HCT116 (cell line): Measurements from ENCODE around the gene HES6.

Experiments used
- RAD21 ChIP-seq: IDR thresholded peaks from 2 replicates; pipeline ENCODE4 v1.6.1; 2012; ENCODE audit warnings: low read depth, mild to moderate bottlenecking
- SP1 ChIP-seq: IDR thresholded peaks from 2 replicates; pipeline ENCODE4 v1.6.1; 2012; ENCODE audit warnings: low read depth
- TF ChIP-seq, protein P1 (sequence below), 3 experiments: fragments of 200-600 bp in 1 of 3; sonication (generic) in 1 of 3; IDR thresholded peaks in 2 of 3; conservative IDR thresholded peaks in 1 of 3; 2 replicates each; pipeline ENCODE4 v1.5.1; 2012 to 2017; ENCODE audit warnings: low read depth in 2 of 3, low read length in 2 of 3, antibody characterized with exemption in 1 of 3, borderline replicate concordance in 1 of 3, control low read depth in 1 of 3, mild to moderate bottlenecking in 1 of 3, mixed read lengths in 1 of 3, mixed run types in 1 of 3, moderate library complexity in 1 of 3; ENCODE audit not compliant: insufficient read depth in 1 of 3
- TF ChIP-seq, protein P2 (sequence below): IDR thresholded peaks from 2 replicates; pipeline ENCODE4 v1.6.1; 2011; ENCODE audit warnings: mild to moderate bottlenecking, low read length, moderate library complexity; ENCODE audit not compliant: insufficient replicate concordance; ENCODE audit errors: extremely low read depth
- TF ChIP-seq, protein P3 (sequence below): IDR thresholded peaks from 2 replicates; pipeline ENCODE4 v1.6.1; 2012

DNA sequence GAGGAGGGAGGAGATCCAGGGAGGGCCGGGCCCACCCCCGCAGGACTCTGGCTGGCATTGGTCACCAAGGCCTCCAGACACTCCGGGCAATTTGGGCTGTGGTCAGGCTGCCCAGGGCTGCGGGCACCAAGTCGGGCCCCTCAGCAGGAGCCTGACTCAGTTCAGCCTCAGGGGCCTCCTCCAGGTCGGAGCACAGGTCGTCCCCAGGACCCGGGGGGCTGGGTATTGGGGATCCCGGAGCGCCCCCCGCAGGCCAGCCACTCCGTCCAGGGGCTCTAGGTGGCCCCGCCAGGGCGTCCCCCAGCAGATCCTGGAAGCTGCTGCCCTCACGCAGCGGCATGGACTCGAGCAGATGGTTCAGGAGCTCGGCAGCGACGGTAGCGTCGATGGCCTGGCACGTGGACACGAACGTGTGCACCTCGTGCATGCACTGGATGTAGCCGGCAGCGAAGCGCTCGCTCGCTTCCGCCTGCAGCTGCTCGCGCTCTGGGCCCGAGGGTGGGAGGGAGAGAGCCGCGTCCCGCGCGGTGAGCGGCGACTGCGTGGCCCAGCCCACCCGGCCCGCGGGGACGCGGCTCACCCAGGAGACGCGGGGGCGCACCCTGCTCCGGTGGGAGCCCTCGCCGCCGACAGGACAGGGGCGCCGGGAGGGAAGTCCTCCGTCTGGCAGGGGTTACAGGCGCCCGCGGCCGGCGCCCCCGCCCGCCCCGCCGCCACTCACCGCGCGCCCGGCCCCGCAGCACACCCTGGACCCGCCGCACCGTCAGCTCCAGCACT is 884 bp downstream of the HES6 start:
- TF ChIP-seq, protein P1, sequence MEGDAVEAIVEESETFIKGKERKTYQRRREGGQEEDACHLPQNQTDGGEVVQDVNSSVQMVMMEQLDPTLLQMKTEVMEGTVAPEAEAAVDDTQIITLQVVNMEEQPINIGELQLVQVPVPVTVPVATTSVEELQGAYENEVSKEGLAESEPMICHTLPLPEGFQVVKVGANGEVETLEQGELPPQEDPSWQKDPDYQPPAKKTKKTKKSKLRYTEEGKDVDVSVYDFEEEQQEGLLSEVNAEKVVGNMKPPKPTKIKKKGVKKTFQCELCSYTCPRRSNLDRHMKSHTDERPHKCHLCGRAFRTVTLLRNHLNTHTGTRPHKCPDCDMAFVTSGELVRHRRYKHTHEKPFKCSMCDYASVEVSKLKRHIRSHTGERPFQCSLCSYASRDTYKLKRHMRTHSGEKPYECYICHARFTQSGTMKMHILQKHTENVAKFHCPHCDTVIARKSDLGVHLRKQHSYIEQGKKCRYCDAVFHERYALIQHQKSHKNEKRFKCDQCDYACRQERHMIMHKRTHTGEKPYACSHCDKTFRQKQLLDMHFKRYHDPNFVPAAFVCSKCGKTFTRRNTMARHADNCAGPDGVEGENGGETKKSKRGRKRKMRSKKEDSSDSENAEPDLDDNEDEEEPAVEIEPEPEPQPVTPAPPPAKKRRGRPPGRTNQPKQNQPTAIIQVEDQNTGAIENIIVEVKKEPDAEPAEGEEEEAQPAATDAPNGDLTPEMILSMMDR (IDR thresholded peaks at IDR 0.05 in 2 of 3, conservative IDR thresholded peaks at IDR 0.05 in 1 of 3; ENCODE audit: borderline replicate concordance in 1 of 3, insufficient read depth in 1 of 3, low read depth in 2 of 3, low read length in 2 of 3) = peak in 1 of 3 experiments; percentile 24; a peak in 1 of 6 replicates
- TF ChIP-seq, protein P2, sequence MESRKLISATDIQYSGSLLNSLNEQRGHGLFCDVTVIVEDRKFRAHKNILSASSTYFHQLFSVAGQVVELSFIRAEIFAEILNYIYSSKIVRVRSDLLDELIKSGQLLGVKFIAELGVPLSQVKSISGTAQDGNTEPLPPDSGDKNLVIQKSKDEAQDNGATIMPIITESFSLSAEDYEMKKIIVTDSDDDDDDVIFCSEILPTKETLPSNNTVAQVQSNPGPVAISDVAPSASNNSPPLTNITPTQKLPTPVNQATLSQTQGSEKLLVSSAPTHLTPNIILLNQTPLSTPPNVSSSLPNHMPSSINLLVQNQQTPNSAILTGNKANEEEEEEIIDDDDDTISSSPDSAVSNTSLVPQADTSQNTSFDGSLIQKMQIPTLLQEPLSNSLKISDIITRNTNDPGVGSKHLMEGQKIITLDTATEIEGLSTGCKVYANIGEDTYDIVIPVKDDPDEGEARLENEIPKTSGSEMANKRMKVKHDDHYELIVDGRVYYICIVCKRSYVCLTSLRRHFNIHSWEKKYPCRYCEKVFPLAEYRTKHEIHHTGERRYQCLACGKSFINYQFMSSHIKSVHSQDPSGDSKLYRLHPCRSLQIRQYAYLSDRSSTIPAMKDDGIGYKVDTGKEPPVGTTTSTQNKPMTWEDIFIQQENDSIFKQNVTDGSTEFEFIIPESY = no peak
- TF ChIP-seq SP1 = no peak
- no peak for TF ChIP-seq RAD21
- TF ChIP-seq, protein P3, sequence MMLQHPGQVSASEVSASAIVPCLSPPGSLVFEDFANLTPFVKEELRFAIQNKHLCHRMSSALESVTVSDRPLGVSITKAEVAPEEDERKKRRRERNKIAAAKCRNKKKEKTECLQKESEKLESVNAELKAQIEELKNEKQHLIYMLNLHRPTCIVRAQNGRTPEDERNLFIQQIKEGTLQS = no peak
